CD4-positive, alpha-beta T cell treated with Interleukin-4 for 1 hour (primary cell): Measurements from ENCODE around the gene MIS18A.

ENCODE experiments used
- DNase-seq, 2 donors: peaks; one replicate each; pipeline ENCODE4 v3.0.0-alpha.2; 2020 to 2022

Gene MIS18A

GRCh38 chr21:32249511-32250280 is 29.2 kb downstream of the MIS18A start:
- DNase-seq: no peak

- no peak for DNase-seq
Observed at GRCh38 chr21:32248571-32249461, 30.0 kb downstream of the MIS18A start.

GRCh38 chr21:32246571-32247140 is 32.2 kb downstream of the MIS18A start:
- DNase-seq: no peak

DNA sequence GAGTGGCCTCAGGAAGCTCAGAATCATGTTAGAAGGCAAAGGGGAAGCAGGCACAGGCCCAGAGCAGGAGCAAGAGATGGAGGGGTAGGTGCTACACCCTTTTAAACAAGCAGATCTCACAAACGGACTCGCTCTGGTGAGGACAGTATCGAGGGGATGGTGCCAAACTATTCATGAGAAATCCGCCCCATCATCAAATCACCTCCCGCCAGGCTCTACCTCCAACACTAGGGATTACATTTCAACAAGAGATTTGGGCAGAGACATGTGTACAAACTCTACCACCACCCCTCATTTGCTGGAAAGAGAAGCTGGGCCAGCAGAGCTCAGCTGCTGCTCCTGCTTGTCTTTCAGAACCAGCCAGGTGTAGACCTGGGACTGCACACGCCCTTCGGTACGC is 32.9 kb downstream of the MIS18A start:
- no peak for DNase-seq

DNA sequence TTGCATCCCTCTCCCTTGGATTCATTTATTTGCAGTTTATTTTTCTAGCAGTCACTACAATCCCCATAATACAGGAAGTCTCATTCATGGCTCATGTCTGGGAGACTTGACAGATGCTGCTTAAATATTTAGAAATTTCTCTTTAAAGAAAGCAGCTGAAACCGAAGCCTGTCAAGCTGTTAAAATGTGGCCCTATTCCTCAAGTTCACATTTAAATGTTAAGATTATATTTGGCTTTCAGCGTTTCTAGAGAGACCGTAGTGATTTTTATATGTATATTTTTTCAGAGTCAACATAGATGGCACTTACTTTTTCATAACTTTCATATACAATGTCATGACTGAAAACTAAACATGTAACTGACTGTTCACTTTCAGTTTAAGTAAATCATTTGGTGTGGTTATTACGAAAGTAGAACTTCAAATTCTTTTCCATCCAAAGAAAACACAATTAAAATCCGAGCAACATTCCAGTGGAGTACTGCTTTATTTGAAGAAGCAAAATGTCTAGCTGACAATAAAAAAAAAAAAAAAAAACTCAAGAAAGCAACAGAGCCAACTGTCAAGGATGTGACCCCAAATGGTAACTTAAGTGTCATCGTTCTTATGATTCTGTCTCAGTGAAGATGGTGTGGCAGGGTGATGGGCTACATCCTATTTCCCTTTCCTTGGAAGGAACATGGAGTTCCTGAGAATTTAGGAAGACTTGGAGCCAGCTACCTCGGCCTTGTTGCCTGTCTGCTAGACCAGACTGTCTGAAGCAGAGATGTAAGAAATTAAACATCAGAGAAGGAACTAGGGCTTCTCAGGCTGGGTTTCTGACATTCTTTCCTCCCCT is 37.8 kb downstream of the MIS18A start:
- no peak for DNase-seq

DNA sequence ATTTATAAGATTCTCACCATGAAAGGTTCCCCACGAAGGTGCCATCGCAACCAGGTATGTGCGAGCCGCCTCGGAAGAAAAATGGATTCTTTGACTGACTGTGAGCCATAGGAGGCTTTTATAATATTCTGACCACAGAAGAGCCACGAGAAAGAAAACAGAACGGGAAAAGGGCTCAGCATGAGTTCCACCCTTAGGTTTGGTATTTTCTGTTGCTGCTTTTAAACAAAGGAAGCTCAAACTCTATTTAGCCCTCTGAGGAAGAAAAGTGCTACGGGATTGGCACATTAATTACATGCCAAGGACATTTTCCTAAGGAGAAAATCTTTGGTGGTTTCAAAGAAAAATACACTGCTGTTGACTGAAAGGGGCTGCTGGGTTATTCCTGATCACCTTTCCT is 39.3 kb downstream of the MIS18A start:
- DNase-seq: no peak

DNA sequence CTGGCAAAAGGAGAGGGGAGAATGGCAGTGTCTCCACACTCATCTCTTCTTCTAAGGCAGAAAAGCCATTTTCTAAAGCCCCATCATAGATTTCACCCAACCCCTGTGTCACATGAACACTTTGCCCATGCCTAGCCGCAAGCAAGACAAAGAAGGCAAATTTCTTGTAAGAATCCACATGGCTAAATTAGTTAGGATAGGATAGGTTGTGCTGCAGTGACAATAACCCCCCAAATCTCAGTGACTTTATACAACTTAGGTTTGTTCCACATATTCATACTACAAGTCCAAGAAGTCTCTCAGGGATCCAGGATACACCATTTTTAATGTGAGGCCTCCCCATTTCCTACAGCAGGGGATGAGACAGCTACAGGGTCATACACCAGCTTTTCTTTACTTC is 40.8 kb downstream of the MIS18A start:
- no peak for DNase-seq

DNA sequence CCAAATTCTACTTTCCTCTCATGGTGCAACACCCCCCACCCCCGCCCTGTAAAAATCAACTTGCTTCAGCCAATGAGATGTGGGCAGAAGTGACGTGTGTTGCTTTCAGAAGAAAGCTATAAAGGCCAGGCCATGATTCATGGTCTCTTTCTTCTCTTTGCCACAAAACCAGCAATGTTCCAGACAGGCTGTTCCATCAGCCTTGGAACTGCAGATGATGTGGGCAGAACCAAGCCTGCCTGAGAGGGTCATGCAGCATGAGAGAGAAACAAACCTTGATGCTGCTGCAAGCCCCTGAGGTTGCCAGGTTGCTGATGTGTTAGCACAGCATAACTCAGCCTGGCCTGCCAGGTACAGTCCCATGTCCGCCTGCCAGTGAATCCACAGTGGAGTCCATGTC is 41.8 kb downstream of the MIS18A start:
- DNase-seq: no peak

GRCh38 chr21:32233722-32234301 is 45.0 kb downstream of the MIS18A start:
- DNase-seq: no peak

GRCh38 chr21:32233055-32233546 is 45.7 kb downstream of the MIS18A start:
- no peak for DNase-seq

DNA sequence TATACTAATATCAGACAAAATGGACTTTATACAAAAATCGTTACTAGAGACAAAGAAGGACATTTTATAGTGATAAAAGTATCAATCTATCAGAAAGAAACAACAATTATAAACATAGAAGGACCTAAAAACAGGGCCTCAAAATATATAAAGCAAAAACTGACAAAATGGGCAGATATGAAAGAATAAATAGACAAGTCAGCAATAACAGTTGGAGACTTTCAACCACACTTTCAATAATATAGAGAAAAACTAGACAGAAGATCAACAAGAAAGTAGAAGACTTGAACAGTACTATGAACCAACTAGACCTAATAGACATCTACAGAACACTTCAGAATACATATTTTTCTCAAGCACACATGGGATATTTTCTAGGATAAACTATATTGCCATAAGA is 52.4 kb downstream of the MIS18A start:
- no peak for DNase-seq
